Activated CD4-positive, alpha-beta T cell treated with anti-CD3 and anti-CD28 coated beads, Interleukin-2, amount 10 ng/mL, durations not matched to agents 24 days and 14 days (primary cell): ENCODE data around the gene SLC35E1. TPM values are rescaled to one million over a fixed set of nuclear protein-coding genes. Genes with fewer than 3 reads are reported as not detected.

ENCODE experiments used
- DNase-seq: peaks from one replicate; pipeline ENCODE4 v3.0.0; 2022
- H3K27ac Mint-ChIP-seq: one replicate; pipeline ENCODE4 v1.8.0; 2022; ENCODE audit warnings: mild to moderate bottlenecking, mixed read lengths
- H3K27me3 Mint-ChIP-seq: one replicate; pipeline ENCODE4 v1.8.0; 2022; ENCODE audit warnings: mixed read lengths
- H3K36me3 Mint-ChIP-seq: one replicate; pipeline ENCODE4 v1.8.0; 2022; ENCODE audit warnings: low read depth, mild to moderate bottlenecking, mixed read lengths
- H3K4me1 Mint-ChIP-seq: one replicate; pipeline ENCODE4 v1.8.0; 2021; ENCODE audit warnings: mixed read lengths
- H3K4me3 Mint-ChIP-seq: one replicate; pipeline ENCODE4 v1.8.0; 2022; ENCODE audit warnings: mild to moderate bottlenecking, moderate library complexity, mixed read lengths
- H3K9me3 Mint-ChIP-seq: one replicate; pipeline ENCODE4 v1.8.0; 2021; ENCODE audit warnings: mixed read lengths
- intact Hi-C: fragments of 100-400 bp; cut with micrococcal nuclease; formaldehyde crosslinking; loops from one replicate; pipeline ENCODE4 v1.15.1; 2023
- total RNA-seq: library from RNA; stranded (reverse); gene quantifications from 2 replicates; pipeline ENCODE4 v1.2.3, GENCODE V29; 2022

Gene SLC35E1
- total RNA-seq, 1 donor from 2014 or later = 65.0 TPM

GRCh38 chr19:16525751-16526481 lies 46.3 kb downstream of the SLC35E1 start:
- intact Hi-C loops = no loop called here
- no peaks in the 10 kb centered on the region for H3K27me3 Mint-ChIP-seq
- no peak overlapping the region for H3K27ac Mint-ChIP-seq
- H3K4me3 Mint-ChIP-seq = no peak overlapping the region
- peaks cover 56% of the 10 kb centered on the region for H3K36me3 Mint-ChIP-seq
- no peak for DNase-seq
- H3K4me1 Mint-ChIP-seq = no peaks in the 10 kb centered on the region
- H3K9me3 Mint-ChIP-seq = no peaks in the 10 kb centered on the region

- no peaks in the 10 kb centered on the region for H3K9me3 Mint-ChIP-seq
- DNase-seq = no peak
- no peaks in the 10 kb centered on the region for H3K27me3 Mint-ChIP-seq
- H3K4me3 Mint-ChIP-seq = no peak overlapping the region
- no peak overlapping the region for H3K27ac Mint-ChIP-seq
- intact Hi-C loops = no loop called here
- H3K36me3 Mint-ChIP-seq = peaks cover 59% of the 10 kb centered on the region
- H3K4me1 Mint-ChIP-seq = no peaks in the 10 kb centered on the region
These were observed 47.1 kb downstream of the SLC35E1 start for GRCh38 chr19:16524991-16525734.

GRCh38 chr19:16522559-16523377 lies 49.4 kb downstream of the SLC35E1 start:
- intact Hi-C loops = no loop called here
- no peaks in the 10 kb centered on the region for H3K27me3 Mint-ChIP-seq
- H3K4me1 Mint-ChIP-seq = no peaks in the 10 kb centered on the region
- peaks cover 62% of the 10 kb centered on the region for H3K36me3 Mint-ChIP-seq
- no peak for DNase-seq
- H3K4me3 Mint-ChIP-seq = no peak overlapping the region
- H3K27ac Mint-ChIP-seq = no peak overlapping the region
- no peaks in the 10 kb centered on the region for H3K9me3 Mint-ChIP-seq

- Mint-ChIP-seq H3K4me1 (no peaks in the 10 kb centered on the region), H3K27me3 (no peaks in the 10 kb centered on the region), H3K36me3 (peaks cover 65% of the 10 kb centered on the region), H3K9me3 (no peaks in the 10 kb centered on the region), H3K4me3 (no peak overlapping the region), H3K27ac (no peak overlapping the region)
- intact Hi-C loops = no loop called here
- DNase-seq = no peak
These were observed 50.4 kb downstream of the SLC35E1 start for GRCh38 chr19:16521715-16522289.

GRCh38 chr19:16520986-16521624 lies 51.1 kb downstream of the SLC35E1 start:
- no peak overlapping the region for H3K27ac Mint-ChIP-seq
- no peaks in the 10 kb centered on the region for H3K4me1 Mint-ChIP-seq
- H3K9me3 Mint-ChIP-seq = no peaks in the 10 kb centered on the region
- peaks cover 62% of the 10 kb centered on the region for H3K36me3 Mint-ChIP-seq
- no peak for DNase-seq
- no peak overlapping the region for H3K4me3 Mint-ChIP-seq
- H3K27me3 Mint-ChIP-seq = no peaks in the 10 kb centered on the region
- intact Hi-C loops = no loop called here

GRCh38 chr19:16520074-16520973 lies 51.9 kb downstream of the SLC35E1 start:
- Mint-ChIP-seq H3K4me1 (no peaks in the 10 kb centered on the region), H3K9me3 (no peaks in the 10 kb centered on the region), H3K36me3 (peaks cover 56% of the 10 kb centered on the region)

GRCh38 chr19:16519230-16519687 lies 53.0 kb downstream of the SLC35E1 start:
- intact Hi-C loops = no loop called here
- DNase-seq = no peak
- H3K36me3 Mint-ChIP-seq = peaks cover 54% of the 10 kb centered on the region
- H3K4me3 Mint-ChIP-seq = no peak overlapping the region
- H3K4me1 Mint-ChIP-seq = no peaks in the 10 kb centered on the region
- H3K9me3 Mint-ChIP-seq = no peaks in the 10 kb centered on the region
- H3K27me3 Mint-ChIP-seq = no peaks in the 10 kb centered on the region
- no peak overlapping the region for H3K27ac Mint-ChIP-seq

More at GRCh38 chr19:16520074-16520973, 51.9 kb downstream of the SLC35E1 start:
- H3K27me3 Mint-ChIP-seq = no peaks in the 10 kb centered on the region
- intact Hi-C loops = no loop called here
- H3K4me3 Mint-ChIP-seq = no peak overlapping the region
- no peak for DNase-seq
- no peak overlapping the region for H3K27ac Mint-ChIP-seq

GRCh38 chr19:16518483-16519229 lies 53.6 kb downstream of the SLC35E1 start:
- no peaks in the 10 kb centered on the region for H3K9me3 Mint-ChIP-seq
- no peaks in the 10 kb centered on the region for H3K27me3 Mint-ChIP-seq
- H3K4me1 Mint-ChIP-seq = no peaks in the 10 kb centered on the region
- no peak for DNase-seq
- no peak overlapping the region for H3K27ac Mint-ChIP-seq
- peaks cover 48% of the 10 kb centered on the region for H3K36me3 Mint-ChIP-seq
- H3K4me3 Mint-ChIP-seq = no peak overlapping the region
- intact Hi-C loops = no loop called here

- no peaks in the 10 kb centered on the region for H3K27me3 Mint-ChIP-seq
- H3K36me3 Mint-ChIP-seq = peaks cover 44% of the 10 kb centered on the region
- no peak overlapping the region for H3K4me3 Mint-ChIP-seq
- no peaks in the 10 kb centered on the region for H3K4me1 Mint-ChIP-seq
- H3K9me3 Mint-ChIP-seq = no peaks in the 10 kb centered on the region
- no peak overlapping the region for H3K27ac Mint-ChIP-seq
- DNase-seq = no peak
- intact Hi-C loops = no loop called here
These were observed 54.2 kb downstream of the SLC35E1 start for GRCh38 chr19:16518061-16518460.

- Mint-ChIP-seq H3K4me3 (no peak overlapping the region), H3K9me3 (no peaks in the 10 kb centered on the region), H3K4me1 (peaks cover 2% of the 10 kb centered on the region), H3K27ac (no peak overlapping the region), H3K36me3 (peaks cover 38% of the 10 kb centered on the region), H3K27me3 (no peaks in the 10 kb centered on the region)
- intact Hi-C loops = no loop called here
- no peak for DNase-seq
These were observed 55.1 kb downstream of the SLC35E1 start for GRCh38 chr19:16516923-16517610.

- no peaks in the 10 kb centered on the region for H3K27me3 Mint-ChIP-seq
- no peak for DNase-seq
- H3K4me1 Mint-ChIP-seq = peaks cover 2% of the 10 kb centered on the region
- peaks cover 38% of the 10 kb centered on the region for H3K36me3 Mint-ChIP-seq
- no peak overlapping the region for H3K27ac Mint-ChIP-seq
- intact Hi-C loops = no loop called here
- no peaks in the 10 kb centered on the region for H3K9me3 Mint-ChIP-seq
- no peak overlapping the region for H3K4me3 Mint-ChIP-seq
These were observed 55.8 kb downstream of the SLC35E1 start for GRCh38 chr19:16516381-16516780.
